D721Med (cell line): ENCODE data around the gene MTHFD1L.

Experiments
- DNase-seq: peaks from one replicate; pipeline ENCODE4 v3.0.0; 2011; ENCODE audit warnings: low spot score; ENCODE audit not compliant: insufficient read length
- FAIRE-seq: peaks from 2 replicates; lab custom pipeline; 2011; peaks lifted over from hg19 to GRCh38; lab: Jason Lieb, UNC
- CTCF ChIP-seq: IDR thresholded peaks from 2 replicates; pipeline ENCODE4 v1.5.1; 2012; ENCODE audit warnings: mild to moderate bottlenecking, control low read depth; ENCODE audit not compliant: insufficient read depth; ENCODE audit errors: missing control alignments

Gene MTHFD1L

GRCh38 chr6:150925976-150926375, 60.5 kb downstream of the MTHFD1L start:
- DNase-seq (no peak), FAIRE-seq (no peak)
- no peak for TF ChIP-seq CTCF

- FAIRE-seq: no peak
- no peak for TF ChIP-seq CTCF
- DNase-seq: no peak
Observed at GRCh38 chr6:150928882-150929281, 63.4 kb downstream of the MTHFD1L start.

GRCh38 chr6:150929416-150929815, 63.9 kb downstream of the MTHFD1L start:
- DNase-seq: no peak
- FAIRE-seq: no peak
- TF ChIP-seq CTCF: no peak

GRCh38 chr6:150930841-150931240, 65.3 kb downstream of the MTHFD1L start:
- no peak for FAIRE-seq
- no peak for TF ChIP-seq CTCF
- DNase-seq: no peak

DNA sequence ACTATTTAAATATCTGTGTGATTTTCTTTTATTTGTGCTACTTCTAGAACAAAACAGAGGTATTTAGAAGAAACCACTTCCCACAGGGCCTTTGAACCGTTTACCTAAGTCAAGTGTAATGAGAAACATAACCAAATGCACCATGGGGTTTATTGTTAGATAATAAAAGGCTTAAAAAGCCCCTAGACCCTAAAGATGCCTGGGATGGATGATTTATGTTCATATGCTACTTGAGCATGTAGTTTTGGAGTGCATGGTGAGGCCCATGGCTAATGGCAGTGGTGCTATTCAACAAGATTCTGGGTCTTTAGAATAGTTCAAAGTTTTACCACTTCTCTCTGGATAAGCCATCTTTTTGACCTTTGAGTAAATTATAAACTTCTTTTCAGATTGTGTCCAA, 65.9 kb downstream of the MTHFD1L start:
- FAIRE-seq (no peak), DNase-seq (no peak)
- no peak for TF ChIP-seq CTCF

- TF ChIP-seq CTCF: no peak
- FAIRE-seq (no peak), DNase-seq (no peak)
Observed at GRCh38 chr6:150932996-150933395, 67.5 kb downstream of the MTHFD1L start.

GRCh38 chr6:150934380-150934779, 68.9 kb downstream of the MTHFD1L start:
- TF ChIP-seq CTCF: no peak
- FAIRE-seq (no peak), DNase-seq (no peak)
